ENCODE data around the gene ZNF511. TPM values are rescaled to one million over a fixed set of nuclear protein-coding genes. Genes with fewer than 3 reads are reported as not detected.

ZNF511 gene
- total RNA-seq, 6 experiments from 2014 or later: 45.7 to 62.0 (median 52.7) TPM

DNA sequence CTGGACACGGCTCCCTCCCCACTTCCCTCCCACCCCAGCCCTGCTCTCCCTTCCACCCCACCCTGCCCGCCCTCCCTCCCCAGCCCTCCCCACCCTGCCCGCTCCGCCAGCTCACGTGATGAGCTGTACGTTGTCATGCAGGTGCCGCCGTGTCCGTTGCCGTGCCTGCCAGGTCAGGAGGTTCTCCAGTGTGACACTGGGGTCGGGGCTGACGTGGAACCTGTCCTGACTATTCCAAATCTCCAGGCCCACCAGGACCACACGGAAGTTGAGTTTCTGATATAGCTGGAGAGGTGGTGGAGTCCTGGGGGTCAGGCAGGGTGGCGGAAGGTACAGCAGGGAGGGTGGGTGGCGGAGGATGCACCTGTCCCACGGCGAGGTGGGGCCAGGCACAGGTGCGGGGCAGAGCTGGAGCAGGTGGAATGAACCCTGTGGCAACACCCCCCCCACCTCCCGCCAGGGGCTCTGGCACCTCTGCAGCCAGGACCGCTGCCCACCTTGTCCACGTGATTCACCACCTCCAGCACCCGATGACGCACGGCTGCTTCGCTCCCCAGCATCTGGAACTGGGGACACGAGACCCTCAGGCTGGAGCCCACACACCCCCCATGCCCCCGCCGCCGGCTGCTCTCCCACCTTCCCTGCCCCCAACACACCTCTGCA lies 36.3 kb upstream of the ZNF511 start:
- Mint-ChIP-seq H3K36me3 (ENCODE audit: low read depth) (no peaks in the 10 kb centered on the region), H3K27ac (no peak overlapping the region), H3K9me3 (no peaks in the 10 kb centered on the region), H3K27me3 (ENCODE audit: insufficient read depth) (no peaks in the 10 kb centered on the region), H3K4me3 (no peak overlapping the region), H3K4me1 (ENCODE audit: low read depth) (no peaks in the 10 kb centered on the region)
- TF ChIP-seq, protein P1, sequence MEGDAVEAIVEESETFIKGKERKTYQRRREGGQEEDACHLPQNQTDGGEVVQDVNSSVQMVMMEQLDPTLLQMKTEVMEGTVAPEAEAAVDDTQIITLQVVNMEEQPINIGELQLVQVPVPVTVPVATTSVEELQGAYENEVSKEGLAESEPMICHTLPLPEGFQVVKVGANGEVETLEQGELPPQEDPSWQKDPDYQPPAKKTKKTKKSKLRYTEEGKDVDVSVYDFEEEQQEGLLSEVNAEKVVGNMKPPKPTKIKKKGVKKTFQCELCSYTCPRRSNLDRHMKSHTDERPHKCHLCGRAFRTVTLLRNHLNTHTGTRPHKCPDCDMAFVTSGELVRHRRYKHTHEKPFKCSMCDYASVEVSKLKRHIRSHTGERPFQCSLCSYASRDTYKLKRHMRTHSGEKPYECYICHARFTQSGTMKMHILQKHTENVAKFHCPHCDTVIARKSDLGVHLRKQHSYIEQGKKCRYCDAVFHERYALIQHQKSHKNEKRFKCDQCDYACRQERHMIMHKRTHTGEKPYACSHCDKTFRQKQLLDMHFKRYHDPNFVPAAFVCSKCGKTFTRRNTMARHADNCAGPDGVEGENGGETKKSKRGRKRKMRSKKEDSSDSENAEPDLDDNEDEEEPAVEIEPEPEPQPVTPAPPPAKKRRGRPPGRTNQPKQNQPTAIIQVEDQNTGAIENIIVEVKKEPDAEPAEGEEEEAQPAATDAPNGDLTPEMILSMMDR (IDR thresholded peaks at IDR 0.05): no peak
- no peak for DNase-seq

DNA sequence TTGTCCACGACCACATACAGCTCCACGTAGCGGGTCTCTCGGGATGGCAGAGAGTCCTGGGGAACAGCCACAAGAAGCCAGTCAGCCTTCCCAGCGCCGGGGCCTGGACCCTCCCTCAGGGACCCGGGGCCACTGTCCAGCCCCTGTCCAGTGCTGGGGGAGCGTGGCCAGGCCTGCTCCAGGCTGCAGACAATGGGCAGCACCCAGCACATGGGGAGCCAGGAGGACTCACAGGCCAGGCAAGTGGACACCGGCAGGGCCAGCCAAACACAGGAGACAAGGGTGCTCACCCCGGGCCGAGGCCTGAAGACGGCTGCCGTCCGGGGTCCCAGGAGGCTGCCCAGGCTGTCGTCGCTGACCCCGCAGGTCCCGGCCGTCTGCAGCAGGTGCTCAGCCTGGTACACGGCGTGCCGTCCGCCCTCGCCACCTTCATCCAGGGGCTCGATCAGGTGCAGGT lies 35.7 kb upstream of the ZNF511 start:
- Mint-ChIP-seq H3K27me3 (ENCODE audit: insufficient read depth) (no peaks in the 10 kb centered on the region), H3K36me3 (ENCODE audit: low read depth) (no peaks in the 10 kb centered on the region), H3K4me1 (ENCODE audit: low read depth) (peaks cover 2% of the 10 kb centered on the region), H3K27ac (no peak overlapping the region), H3K4me3 (no peak overlapping the region), H3K9me3 (no peaks in the 10 kb centered on the region)
- TF ChIP-seq, protein P1 (IDR thresholded peaks at IDR 0.05): no peak
- no peak for DNase-seq

DNA sequence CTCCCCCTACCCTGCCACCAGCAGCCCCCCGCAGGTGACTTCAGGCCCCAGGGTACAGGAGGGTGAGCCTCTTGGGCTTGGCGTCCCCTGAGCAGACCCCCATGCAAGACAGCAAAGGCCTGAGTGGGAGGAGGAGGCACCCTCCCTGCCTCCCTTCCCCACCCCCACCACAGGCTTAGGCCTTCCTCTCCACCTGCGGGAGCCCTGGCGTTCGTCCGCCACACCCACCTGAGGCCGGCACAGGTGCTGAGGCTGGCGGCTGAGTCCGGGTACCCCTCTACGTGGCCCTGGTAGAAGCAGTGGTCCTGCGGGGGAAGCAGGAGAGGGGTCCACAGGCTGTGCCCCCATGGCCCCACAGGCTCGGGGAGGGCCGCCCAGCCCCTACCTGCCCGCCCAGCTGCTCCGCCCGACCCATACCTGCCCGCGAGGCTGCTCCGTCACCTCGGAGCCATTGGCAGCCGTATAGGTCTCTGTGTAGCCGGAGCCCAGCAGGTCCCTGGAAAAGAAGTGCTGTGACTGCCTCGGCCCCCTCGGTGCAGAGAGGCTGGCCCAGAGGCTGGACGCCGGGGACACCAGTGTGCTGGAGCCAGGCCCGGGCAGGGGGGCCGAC lies 35.1 kb upstream of the ZNF511 start:
- Mint-ChIP-seq H3K4me1 (ENCODE audit: low read depth) (peaks cover 8% of the 10 kb centered on the region), H3K27ac (no peak overlapping the region), H3K9me3 (no peaks in the 10 kb centered on the region), H3K27me3 (ENCODE audit: insufficient read depth) (no peaks in the 10 kb centered on the region), H3K4me3 (no peak overlapping the region), H3K36me3 (ENCODE audit: low read depth) (no peaks in the 10 kb centered on the region)
- TF ChIP-seq, protein P1 (IDR thresholded peaks at IDR 0.05): no peak
- DNase-seq: no peak

DNA sequence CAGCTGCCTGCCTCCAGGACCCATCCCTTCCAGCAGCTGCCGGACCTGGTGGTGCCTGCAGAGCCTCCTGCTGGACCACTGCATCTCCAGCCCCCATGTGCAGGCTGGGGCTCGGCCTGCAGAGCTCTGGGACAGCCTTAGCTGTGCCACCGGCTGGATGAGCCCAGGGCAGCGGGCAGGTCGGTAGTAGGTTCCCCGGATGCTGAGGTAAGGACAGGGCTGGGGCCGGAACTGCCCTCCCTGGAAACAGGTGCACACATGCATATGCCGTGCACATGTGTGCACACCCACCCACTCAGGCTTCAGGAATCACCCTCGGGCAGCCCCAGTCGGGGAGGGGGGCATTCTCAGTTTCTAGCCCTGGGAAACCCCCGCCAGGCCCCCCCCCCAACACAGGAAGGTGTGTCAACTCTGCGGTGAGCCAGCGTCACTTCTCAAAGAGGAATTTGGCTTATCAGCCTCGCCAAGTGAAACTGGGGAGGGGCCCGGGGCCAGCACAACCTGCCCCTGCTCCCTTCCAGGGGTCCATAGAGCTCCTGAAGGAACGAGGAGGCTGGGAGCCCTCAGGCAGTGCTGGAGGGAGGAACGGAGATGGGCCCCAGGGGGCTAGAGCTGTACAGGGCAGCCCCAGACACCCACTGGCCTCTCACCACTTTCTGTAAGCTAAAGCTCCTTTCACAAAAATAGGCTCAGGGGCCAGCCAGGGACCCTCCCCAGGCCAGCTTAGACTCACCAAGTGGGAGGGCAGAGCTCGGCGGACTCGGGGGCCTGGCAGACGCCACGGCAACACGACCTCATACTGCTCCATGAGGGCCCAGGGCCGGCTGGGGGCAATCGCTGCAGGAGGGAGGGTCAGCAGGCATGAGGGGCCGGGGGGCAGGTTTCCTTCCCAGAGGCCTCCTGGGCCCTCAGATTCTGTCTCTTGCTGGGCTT lies 33.7 kb upstream of the ZNF511 start:
- Mint-ChIP-seq H3K27me3 (ENCODE audit: insufficient read depth) (no peaks in the 10 kb centered on the region), H3K36me3 (ENCODE audit: low read depth) (no peaks in the 10 kb centered on the region), H3K9me3 (no peaks in the 10 kb centered on the region), H3K4me3 (no peak overlapping the region), H3K4me1 (ENCODE audit: low read depth) (peaks cover 12% of the 10 kb centered on the region), H3K27ac (no peak overlapping the region)
- TF ChIP-seq, protein P1 (IDR thresholded peaks at IDR 0.05): no peak
- no peak for DNase-seq

DNA sequence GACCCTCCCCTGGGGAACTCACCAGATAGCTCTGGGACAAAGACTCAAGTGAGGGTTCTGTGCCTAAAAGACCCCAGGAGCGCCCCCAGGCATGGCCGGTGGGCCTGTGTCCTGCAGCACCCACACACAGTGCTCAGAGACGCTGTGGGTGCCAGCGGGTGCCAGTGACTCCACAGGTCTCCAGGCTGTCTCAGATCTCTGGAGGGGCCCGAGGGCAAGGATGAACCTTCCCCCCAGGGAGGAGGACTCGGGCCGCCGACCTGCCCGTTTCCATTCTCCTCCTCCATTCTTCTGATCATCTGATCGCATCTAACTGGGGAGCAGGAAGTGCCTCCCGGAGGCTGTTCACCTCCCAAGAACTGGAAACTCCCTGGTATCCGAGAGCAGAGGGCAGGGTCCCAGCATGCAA lies 33.0 kb upstream of the ZNF511 start:
- DNase-seq: no peak
- TF ChIP-seq, protein P1 (IDR thresholded peaks at IDR 0.05): no peak
- Mint-ChIP-seq H3K4me1 (ENCODE audit: low read depth) (peaks cover 12% of the 10 kb centered on the region), H3K4me3 (no peak overlapping the region), H3K9me3 (no peaks in the 10 kb centered on the region), H3K27ac (no peak overlapping the region), H3K27me3 (ENCODE audit: insufficient read depth) (no peaks in the 10 kb centered on the region), H3K36me3 (ENCODE audit: low read depth) (no peaks in the 10 kb centered on the region)

Measured in HFFc6 (cell line).